ENCODE measurements around the gene LHX3. TPM values are rescaled to one million over a fixed set of nuclear protein-coding genes. Genes with fewer than 3 reads are reported as not detected.

LHX3 gene
- total RNA-seq, 1 experiment from 2014 or later: 0.22 TPM

DNA sequence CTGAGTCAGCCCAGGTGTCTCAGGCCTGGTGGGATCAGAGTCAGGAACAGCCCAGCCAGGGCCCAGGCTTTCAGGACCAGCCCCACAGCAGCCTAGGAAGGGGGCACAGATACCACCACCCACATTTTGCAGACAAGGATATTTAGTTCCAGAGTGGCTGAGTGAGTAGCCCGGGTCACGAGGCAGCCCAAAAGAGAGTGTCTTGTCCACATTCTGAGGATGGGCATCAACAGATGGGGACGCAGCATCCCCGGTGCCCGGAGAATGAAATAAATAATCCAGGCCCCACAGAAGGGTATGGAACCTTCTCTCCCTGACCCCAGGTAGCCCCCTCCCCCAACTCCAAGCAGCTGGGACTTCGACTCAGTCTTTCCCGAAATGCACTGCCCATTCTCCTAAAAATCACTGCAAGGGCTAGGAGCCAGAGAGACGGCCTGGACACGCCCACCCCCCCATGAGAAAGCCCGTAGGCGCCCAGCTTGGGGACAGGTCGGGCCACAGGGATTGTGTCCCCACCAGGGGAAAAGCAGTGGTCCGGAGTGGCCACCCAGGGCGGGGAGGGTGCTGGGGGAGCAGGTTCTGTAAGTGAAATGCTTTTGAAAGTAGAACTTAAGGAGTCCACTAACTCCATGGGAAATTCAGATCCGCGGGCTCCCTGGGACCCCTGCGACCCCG, 6.9 kb downstream of the LHX3 start:
- CTCF ChIA-PET: no interaction called here

DNA sequence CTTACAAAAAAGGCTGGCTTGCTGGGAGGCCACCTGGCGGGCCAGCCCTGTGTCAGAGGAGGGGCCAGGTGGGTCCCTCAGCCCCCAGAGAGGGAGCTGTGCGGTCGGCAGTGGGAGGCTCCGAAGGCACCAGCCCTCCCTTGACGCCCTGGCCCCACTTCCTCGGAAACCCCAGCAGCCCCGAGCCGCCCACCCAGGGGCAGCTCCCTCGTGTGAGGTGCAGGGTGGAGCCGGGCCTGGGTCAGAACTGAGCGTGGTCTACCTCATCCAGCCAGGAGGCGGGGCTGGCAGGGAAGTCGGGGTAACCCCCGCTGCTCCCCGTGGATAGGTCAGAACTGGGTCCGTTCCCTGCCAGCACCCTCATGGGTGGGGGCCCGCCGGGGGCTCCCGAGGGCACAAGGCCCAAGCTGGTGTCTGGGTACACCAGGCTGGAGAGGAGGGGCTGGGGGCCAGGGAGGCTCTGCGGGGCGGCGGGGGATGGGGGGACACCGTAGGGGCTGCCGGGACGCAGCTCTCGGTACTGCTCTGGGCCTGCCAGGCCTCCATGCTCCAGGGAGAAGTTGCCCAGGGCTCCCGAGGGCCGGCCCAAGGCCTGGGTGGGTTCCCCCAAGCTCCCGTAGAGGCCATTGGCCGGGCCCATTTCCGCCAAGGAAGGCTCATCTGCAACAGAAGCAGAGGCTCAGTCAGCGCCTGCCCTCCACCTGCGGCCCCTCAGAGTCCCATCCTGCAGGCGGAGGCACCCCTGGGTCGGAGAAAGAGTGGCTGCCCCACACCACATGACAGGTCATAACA, 7.6 kb downstream of the LHX3 start:
- Histone ChIP-seq H3K4me1 (replicated peaks; ENCODE audit: insufficient read depth) (peaks cover 12% of the 10 kb centered on the region), H4K20me1 (ENCODE audit: insufficient read depth) (no peaks in the 10 kb centered on the region), H3K9me2 (ENCODE audit: insufficient read depth) (no peaks in the 10 kb centered on the region), H3K79me2 (ENCODE audit: low read depth) (no peaks in the 10 kb centered on the region), H2AFZ (no peak overlapping the region), H3K27ac (no peak overlapping the region), H3K9me3 (ENCODE audit: insufficient read depth, low read depth) (no peaks in the 10 kb centered on the region), H3K36me3 (ENCODE audit: low read depth) (no peaks in the 10 kb centered on the region), H3K4me3 (no peak overlapping the region), H3K27me3 (ENCODE audit: insufficient read depth, low read depth) (peaks cover 20% of the 10 kb centered on the region; the same call in 1 of the 2 replicates), H3K4me2 (peak overlapping the region; percentile 61), H3F3A (ENCODE audit: insufficient read depth, low read depth) (no peaks in the 10 kb centered on the region)
- ChIA-PET POLR2A (ENCODE audit: unreplicated experiment) (no interaction called here), CTCF (no interaction called here)
- DNase-seq: no peak
- intact Hi-C loops (cut with micrococcal nuclease; ENCODE audit: unreplicated experiment): no loop called here
- BruUV-seq (replicated peaks): no TSS peak
- TF ChIP-seq, protein P1, sequence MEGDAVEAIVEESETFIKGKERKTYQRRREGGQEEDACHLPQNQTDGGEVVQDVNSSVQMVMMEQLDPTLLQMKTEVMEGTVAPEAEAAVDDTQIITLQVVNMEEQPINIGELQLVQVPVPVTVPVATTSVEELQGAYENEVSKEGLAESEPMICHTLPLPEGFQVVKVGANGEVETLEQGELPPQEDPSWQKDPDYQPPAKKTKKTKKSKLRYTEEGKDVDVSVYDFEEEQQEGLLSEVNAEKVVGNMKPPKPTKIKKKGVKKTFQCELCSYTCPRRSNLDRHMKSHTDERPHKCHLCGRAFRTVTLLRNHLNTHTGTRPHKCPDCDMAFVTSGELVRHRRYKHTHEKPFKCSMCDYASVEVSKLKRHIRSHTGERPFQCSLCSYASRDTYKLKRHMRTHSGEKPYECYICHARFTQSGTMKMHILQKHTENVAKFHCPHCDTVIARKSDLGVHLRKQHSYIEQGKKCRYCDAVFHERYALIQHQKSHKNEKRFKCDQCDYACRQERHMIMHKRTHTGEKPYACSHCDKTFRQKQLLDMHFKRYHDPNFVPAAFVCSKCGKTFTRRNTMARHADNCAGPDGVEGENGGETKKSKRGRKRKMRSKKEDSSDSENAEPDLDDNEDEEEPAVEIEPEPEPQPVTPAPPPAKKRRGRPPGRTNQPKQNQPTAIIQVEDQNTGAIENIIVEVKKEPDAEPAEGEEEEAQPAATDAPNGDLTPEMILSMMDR (conservative IDR thresholded peaks at IDR 0.05): no peak
- TF ChIP-seq EZH2 (IDR thresholded peaks at IDR 0.05; ENCODE audit: low read depth): no peak

More for the DNA sequence above, 6.9 kb downstream of the LHX3 start:
- Histone ChIP-seq H3K4me3 (no peak overlapping the region), H3K36me3 (ENCODE audit: low read depth) (no peaks in the 10 kb centered on the region), H3F3A (ENCODE audit: insufficient read depth, low read depth) (no peaks in the 10 kb centered on the region), H2AFZ (no peak overlapping the region), H3K27ac (no peak overlapping the region), H3K9me2 (ENCODE audit: insufficient read depth) (no peaks in the 10 kb centered on the region), H3K4me1 (replicated peaks; ENCODE audit: insufficient read depth) (peaks cover 12% of the 10 kb centered on the region), H4K20me1 (ENCODE audit: insufficient read depth) (no peaks in the 10 kb centered on the region), H3K4me2 (no peak overlapping the region), H3K9me3 (ENCODE audit: insufficient read depth, low read depth) (no peaks in the 10 kb centered on the region), H3K79me2 (ENCODE audit: low read depth) (no peaks in the 10 kb centered on the region), H3K27me3 (ENCODE audit: insufficient read depth, low read depth) (peaks cover 16% of the 10 kb centered on the region; the same call in 1 of the 2 replicates)
- POLR2A ChIA-PET (ENCODE audit: unreplicated experiment): no interaction called here
- no peak for TF ChIP-seq EZH2 (IDR thresholded peaks at IDR 0.05; ENCODE audit: low read depth)
- TF ChIP-seq, protein P1 (conservative IDR thresholded peaks at IDR 0.05): no peak
- DNase-seq: no peak
- intact Hi-C loops (cut with micrococcal nuclease; ENCODE audit: unreplicated experiment): no loop called here
- no TSS peak for BruUV-seq (replicated peaks)

DNA sequence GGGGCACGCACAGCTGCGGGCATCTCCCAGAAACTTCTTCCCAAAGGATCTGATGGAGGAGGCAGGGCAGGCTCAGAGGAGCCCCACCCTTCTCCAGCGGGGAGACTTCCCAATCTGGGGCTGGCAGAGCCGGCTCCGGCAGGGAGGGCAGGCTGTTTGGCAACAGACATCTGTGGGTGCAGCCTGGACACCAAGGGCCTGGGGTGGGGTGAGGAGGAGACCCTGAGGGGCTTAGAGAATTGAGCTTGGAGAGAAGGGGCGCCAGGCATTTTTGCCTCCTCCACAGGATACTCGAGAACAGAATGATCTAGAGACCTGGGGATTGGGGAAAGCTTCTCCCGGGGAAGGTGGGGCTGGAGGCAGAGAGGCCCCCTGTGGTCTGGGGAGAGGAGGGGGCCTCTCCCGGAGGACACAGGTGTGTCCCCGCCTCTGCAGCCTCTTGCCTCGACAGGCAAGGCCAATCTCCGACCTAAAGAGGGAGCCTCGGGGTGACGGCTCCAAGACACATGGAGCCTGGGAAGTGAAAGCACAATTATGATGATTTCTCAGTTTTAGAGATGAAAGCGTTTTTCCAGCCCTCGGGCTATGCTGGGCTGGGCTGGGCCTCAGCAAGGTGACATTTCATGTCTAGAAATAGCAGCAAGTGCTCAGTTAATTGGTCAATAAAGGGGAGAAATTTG, 8.4 kb downstream of the LHX3 start:
- intact Hi-C loops (cut with micrococcal nuclease; ENCODE audit: unreplicated experiment): no loop called here
- Histone ChIP-seq H3K27ac (no peak overlapping the region), H4K20me1 (ENCODE audit: insufficient read depth) (no peaks in the 10 kb centered on the region), H3K4me3 (peak overlapping the region; percentile 6; the same call in 1 of the 2 replicates), H3K36me3 (ENCODE audit: low read depth) (no peaks in the 10 kb centered on the region), H3K4me1 (replicated peaks; ENCODE audit: insufficient read depth) (peaks cover 12% of the 10 kb centered on the region), H3K4me2 (peak overlapping the region; percentile 61), H3F3A (ENCODE audit: insufficient read depth, low read depth) (no peaks in the 10 kb centered on the region), H3K27me3 (ENCODE audit: insufficient read depth, low read depth) (peaks cover 25% of the 10 kb centered on the region; the same call in 1 of the 2 replicates), H3K9me3 (ENCODE audit: insufficient read depth, low read depth) (no peaks in the 10 kb centered on the region), H3K9me2 (ENCODE audit: insufficient read depth) (no peaks in the 10 kb centered on the region), H3K79me2 (ENCODE audit: low read depth) (no peaks in the 10 kb centered on the region), H2AFZ (no peak overlapping the region)
- POLR2A ChIA-PET (ENCODE audit: unreplicated experiment): no interaction called here
- TF ChIP-seq, protein P1 (conservative IDR thresholded peaks at IDR 0.05): no peak
- TF ChIP-seq EZH2 (IDR thresholded peaks at IDR 0.05; ENCODE audit: low read depth): no peak
- peak; percentile 40 to 43 for DNase-seq
- no TSS peak for BruUV-seq (replicated peaks)
- CTCF ChIA-PET: no interaction called here

Measured in PC-9 (cell line).